GM15510 (cell line): ENCODE results near the gene ODAD3.

ENCODE experiments used
- POLR2A ChIP-seq: IDR thresholded peaks from 3 replicates; pipeline ENCODE4 v1.6.1; 2011; ENCODE audit warnings: borderline replicate concordance; ENCODE audit not compliant: insufficient read length; ENCODE audit errors: extremely low read depth

Gene ODAD3

DNA sequence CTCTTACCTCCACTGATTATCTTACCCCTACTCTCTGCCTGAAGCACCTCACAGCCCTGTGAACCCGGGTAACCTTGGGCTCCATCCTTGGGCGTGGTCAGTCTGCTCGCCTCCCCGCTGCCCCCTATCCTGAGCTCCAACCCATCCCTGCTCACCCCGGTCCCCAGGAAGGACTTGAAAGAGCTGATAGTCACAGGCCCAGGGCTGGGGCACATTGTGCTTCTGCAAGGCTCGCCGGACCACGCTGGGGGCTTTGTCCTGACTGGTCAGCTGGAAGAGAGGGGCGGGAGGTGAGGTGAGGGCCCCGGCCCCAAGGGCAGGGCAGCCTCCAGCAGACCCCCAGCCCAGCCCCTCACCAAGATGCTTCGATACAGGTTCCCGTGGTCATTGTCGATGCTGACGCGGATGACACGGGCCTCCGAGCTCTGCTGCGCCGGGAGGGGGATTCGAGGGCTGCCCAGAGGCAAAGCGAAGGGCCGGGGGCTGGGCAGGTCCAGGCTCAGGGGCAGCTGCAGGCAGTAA is 37.8 kb downstream of the ODAD3 start:
- TF ChIP-seq POLR2A, result no peak

DNA sequence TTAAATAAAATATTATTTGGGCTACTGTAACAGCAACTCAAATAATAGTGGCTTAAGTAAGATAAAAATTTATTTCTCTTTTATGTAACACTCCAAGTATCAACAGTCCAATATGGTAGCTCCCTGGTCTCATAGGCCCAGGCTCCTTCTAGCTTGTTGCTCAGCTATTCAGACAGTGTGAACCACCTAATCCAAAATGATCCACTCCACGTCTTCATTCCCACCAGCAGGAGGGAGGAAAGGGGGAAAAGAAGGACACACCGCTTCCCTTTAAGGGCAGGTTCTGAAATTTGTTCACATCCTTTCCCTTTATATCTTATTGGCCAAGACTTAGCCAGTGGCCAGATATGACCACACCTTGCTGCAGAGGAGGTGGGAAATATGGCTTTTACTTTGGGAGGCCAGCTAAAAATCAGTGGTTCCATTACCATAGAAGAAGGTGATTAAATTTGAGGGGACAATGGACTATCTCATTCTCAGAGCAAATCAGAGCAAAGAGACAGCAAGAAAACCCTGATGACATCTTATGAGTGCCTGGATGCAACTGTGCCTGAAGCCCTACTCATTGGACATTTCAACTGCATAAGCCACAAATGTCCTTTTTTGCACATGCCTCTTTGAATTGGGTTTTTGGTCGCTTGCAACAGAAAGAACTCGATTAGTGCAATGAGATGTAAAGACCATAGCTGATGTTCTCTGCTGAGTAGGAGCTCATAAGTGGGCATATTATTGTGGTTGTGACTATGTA is 43.8 kb downstream of the ODAD3 start:
- TF ChIP-seq POLR2A, result no peak

DNA sequence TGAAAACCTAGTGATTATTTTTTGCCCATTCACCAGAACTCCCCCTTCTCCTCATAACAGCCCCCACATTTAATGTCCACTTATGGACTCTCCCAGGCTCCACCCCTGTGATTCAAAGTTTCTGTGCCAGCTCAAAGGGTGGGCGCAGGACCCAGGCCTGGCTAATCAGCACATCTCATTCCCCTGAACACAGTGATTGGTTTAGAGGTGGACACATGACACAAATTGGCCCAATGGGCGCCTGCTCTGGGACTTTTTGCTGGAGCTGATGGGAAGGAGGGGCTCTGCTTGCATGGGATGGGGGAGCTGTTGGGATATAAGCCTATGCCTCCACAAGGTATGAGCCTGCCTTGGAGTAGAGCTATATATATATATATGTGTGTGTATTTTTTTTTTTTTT is 44.6 kb downstream of the ODAD3 start:
- no peak for TF ChIP-seq POLR2A

DNA sequence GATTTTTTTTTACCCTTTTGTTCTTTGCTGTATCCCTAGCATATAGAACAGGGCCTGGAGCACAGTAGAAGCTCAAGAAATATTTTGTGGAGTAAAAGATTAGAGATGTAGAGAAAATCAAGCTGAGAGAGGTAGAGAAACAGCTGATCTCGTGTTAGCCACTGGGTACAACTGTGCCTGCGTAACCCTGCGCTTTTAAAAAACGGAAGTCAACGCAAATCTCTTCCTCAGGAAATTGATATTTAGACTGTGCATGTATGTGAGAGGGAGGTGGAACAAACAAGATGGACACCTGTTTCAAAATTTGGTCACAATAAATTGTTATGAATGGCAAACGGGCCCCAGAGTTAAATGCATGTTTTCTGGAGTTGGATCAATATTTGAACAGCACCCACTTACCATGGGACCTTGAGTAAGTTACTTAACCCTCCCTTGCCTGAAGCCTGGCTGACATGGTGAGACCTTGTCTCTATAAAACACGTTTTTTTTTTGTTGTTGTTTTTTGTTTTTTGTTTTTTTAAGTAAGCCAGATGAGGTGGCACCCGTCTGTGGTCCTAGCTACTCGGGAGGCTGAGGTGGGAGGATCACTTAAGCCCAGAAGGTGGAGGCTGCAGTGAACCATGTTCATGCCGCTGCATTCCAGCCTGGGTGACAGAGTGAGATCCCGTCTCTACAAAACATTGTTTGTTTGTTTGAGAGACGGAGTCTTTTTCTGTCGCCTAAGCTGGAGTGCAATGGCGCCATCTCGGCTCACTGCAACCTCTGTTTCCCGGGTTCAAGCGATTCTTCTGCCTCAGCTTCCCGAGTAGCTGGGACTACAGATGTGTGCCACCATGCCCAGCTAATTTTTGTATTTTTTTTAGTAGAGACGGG is 47.5 kb downstream of the ODAD3 start:
- TF ChIP-seq POLR2A, result no peak

DNA sequence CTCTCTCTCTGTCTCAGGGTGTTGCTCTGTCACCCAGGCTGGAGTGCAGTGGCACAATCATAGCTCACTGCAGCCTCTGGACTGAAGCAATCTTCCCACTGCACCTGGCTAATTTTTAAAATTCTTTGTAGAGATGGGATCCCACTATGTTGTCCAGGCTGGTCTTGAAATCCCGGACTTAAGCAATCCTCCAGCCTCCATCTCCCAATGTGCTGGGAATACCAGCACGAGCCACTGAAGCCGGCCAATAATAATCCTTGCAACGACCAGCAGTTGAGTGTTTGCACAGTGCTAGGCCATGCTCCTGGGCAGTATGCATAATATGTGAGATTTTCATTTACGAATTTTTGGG is 50.2 kb downstream of the ODAD3 start:
- TF ChIP-seq POLR2A, result no peak

DNA sequence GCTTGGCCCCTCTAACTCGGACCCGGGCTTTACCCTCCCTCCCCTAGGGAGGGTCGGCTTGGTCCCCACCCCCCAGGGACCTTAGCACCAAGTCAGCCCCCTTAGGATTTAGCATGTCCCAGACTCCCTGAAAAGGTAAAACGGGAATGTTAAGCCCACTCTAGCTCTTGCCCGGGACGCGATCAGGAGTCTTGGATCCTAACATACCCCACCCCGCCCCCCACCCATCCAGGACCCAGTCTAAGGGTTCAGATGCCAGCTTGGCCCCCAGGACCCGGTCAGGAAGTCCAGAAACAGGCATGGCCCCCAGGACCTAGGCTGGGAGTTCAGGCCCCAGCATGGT is 51.2 kb downstream of the ODAD3 start:
- no peak for TF ChIP-seq POLR2A

DNA sequence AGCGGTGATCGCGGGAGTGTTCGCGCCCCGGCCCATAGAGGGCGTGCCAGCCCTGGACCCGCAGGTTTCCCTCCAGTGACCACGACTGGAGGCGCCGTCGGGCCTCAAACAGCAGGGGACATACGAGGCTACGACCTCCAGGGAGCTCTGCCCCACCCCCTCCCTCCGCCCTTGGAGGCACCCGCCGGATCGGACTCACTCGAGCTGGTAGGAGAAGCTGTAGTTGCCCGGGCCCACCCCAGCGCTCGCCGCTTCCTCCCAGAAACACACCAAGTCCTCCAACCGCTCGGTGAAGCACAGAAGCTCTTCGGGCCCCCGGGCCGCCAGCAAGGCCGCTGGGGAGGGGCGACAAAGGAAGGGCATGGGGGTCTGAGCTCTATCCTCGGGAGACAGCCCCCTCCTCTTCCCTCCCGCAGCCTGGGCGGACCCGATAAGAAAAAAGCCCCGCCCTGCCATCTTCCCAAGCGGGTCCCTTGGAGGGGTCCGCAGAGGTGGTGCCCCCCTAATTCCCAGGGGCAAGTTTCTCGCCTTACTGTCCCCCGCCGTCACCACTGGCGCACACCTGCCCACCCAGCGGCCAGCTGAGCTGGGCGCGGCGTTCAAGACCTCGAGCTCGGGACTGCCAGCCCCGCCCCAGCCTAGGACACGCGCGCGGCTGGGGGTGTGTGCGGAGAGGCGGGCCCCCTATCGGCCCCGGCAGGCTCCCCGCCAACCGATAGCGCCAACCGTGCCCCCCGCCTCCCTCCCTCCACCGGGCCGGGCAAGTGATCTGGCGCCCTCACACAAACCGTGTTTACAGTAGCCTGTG is 51.8 kb downstream of the ODAD3 start:
- no peak for TF ChIP-seq POLR2A

DNA sequence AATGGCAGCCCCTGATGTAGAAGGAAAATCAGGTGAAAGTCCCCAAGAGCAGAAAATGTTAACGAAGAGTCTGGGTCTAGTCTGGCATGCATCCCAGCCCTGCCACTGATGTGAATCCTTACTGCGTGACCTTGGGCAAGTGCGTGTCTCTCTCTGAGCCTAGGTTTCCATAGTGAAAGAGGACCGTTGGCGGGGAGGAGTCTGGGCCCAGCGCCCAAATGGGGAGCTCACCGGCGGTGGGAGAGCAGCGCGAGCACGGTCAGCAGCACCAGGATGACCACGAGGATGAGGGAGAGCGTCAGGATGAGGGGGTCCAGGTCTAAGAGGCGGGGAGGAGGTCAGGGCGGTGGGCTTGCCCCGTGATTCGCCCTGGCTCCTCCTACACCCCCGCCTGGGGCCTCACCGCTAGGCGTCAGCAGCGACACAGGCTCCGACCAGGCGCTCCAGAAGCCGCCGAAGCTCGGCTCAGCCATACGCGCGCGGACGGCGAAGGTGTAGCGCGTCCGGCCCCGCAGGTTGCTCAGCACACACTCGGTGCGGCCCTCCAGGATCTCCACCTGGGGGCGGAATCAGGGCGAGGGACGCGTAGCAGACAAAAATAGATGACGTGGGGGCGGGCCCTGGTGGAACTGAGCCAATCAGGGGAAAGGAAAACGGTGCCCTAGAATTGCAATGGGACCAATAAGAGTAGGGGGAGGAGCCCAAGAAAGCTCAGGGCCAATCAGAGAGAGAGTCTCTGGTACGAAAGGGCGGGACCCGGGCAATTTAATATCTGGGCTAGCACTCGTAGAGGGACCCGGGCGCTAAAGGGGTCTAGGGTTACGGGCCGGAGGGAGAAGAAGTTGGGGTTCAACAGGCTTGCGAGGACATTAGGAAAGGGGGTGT is 54.0 kb downstream of the ODAD3 start:
- TF ChIP-seq POLR2A, result peak; percentile 92

DNA sequence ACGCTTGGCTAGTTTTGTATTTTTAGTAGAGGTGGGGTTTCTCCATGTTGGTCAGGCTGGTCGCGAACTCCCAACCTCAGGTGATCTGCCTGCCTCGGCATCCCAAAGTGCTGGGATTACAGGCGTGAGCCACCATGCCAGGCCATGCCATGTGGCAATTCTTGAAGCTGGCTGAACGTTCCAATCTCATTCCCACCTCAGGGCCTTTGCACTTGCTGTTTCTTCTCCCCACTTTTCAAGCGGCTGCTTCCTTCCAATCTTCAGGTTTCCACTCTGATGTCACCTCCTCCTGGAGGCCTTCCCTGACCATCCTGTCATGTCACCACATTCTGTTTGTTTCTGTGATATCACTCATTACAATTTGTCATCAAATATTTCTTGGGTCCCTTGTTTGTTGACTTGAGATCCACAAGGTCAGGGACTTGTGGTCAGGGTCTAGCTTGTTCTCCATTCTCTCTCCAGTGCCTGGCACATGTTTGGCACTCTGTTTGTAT is 55.0 kb downstream of the ODAD3 start:
- TF ChIP-seq POLR2A, result no peak

DNA sequence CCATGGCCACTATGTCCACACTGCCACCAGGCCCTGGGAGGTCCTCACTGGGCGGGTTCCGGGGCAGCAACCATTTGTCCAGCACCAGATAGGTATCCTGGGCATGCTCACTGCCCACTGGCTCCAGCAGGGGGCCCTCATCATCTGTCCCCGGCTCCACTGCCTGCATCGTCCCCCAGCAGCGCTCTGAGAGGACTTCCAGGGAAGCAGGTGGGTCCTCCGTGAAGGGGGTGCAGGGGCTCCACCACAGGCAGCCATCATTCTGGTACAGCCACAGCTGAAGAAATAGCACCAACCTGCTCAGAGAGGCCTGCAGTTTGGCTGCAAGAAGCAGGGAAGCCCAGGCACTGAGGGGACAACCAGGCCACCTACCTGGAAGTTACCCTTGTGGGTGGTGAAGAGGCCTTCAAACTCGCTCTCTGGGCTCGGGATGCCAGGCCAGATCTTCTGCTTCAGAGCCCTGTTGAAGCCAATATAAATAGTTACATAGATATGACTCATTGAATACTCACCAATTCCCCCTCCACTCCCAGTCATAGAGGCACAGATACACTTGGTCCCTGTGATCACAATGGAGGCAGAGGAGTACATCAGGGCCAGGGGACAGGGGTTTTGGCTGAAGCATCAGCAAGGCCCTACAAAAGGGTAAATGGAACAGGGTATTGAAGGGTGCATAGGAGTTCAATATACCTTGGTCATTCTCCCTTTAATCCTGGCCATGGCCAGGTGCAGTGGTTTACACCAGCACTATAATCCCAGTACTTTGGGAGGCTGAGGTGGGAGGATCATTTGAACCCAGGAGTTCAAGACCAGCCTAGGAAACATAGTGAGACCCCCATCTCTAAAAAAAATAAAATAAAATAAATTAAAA is 56.4 kb downstream of the ODAD3 start:
- no peak for TF ChIP-seq POLR2A

DNA sequence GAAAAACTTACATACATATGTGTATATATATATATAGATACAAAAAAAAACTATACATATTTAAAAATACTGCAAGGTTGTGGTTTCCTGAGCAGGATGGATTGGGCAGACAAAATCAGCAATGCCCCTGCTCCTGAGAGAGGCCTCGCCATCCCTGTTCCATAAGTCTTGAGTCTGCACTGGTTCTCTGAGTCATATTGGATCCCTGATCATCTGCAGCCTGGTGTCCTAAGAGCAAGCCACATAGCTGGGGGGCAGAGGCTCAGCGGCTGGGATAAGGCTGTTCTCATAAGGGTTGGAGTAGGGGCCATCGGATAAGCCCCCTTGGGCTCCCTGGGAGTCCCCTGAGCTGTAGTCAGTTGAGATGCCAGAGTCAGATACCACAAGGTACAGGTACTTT is 57.2 kb downstream of the ODAD3 start:
- no peak for TF ChIP-seq POLR2A

DNA sequence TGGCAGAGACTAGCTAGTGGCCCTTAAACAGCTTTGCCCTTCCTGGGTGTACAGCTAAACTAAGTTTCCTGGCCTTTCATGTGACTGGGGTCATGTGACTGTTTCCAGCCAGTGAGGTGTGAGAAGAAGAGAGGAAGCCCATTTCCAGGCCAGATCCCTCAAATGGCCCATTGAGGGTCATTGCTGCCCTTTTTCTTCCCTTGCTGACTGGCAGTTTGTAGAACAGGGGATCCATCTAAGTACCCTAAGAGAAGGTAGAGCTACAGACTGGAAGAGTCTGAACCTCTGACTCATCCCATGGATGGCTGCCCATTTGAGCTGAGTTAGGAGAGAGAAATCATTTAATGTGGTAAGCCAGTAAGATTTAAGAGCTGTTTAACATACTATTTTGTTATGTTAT is 57.7 kb downstream of the ODAD3 start:
- TF ChIP-seq POLR2A, result no peak

DNA sequence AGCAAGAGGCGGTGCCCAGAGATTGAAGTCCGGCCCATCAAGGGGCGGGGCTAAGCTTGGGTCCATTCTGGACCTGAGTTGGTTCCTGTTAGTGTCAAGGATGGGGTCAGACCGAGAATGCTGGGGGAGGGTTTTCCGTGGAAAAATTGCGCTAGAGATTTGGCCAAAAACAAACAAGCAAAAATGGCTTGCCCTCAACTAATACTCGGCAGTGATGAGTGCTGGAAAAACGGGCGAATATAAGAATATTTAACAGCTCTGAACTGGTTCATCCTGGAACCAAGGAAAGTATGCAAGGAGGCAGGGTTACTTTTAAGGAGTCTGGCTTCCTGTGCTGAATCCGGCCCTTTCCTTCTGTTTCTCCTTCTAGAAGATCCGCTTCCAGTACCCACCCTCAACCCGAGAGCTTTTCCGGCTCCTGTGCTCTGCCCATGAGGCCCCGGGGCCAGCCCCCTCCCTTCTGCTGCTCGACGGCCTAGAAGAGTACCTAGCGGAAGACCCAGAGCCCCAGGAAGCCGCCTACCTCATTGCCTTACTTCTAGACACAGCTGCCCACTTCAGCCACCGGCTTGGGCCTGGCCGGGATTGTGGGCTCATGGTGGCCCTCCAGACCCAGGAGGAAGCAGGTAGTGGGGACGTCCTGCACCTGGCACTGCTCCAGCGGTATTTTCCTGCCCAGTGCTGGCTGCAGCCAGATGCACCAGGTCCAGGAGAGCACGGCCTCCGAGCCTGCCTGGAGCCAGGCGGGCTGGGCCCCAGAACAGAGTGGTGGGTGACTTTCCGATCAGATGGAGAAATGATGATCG is 59.6 kb downstream of the ODAD3 start:
- peak; percentile 59 for TF ChIP-seq POLR2A
